Natural killer cell (primary cell): Measurements from ENCODE around the gene TEKTIP1. TPM values are rescaled to one million over a fixed set of nuclear protein-coding genes. Genes with fewer than 3 reads are reported as not detected.

Source experiments
- ATAC-seq, 3 donors: fragments of 150-1000 bp in 2 of 3; fragments of 200-7000 bp in 1 of 3; cut with Tn5 transposase; 1 replicate in 1 of 3; 2 replicates in 2 of 3; pipeline ENCODE4 v1.10.0; 2021; ENCODE audit warnings: mild to moderate bottlenecking in 2 of 3, moderate library complexity in 2 of 3
- DNase-seq, 2 donors: peaks; one replicate each; pipeline versions ENCODE4 v3.0.0 to v3.0.0-alpha.2; 2013 to 2021; ENCODE audit warnings: mixed read lengths in 1 of 2
- H3K27ac ChIP-seq: one replicate; pipeline ENCODE4 v1.5.1; 2013; ENCODE audit warnings: mild to moderate bottlenecking, low read length
- H3K27me3 ChIP-seq: one replicate; pipeline ENCODE4 v1.6.1; 2013; ENCODE audit warnings: low read length; ENCODE audit not compliant: control insufficient read depth, insufficient read depth
- H3K36me3 ChIP-seq: one replicate; pipeline ENCODE4 v1.6.1; 2013; ENCODE audit warnings: low read length; ENCODE audit not compliant: control insufficient read depth, insufficient read depth
- H3K4me1 ChIP-seq: one replicate; pipeline ENCODE4 v1.6.1; 2013; ENCODE audit warnings: low read length; ENCODE audit not compliant: control insufficient read depth, insufficient read depth
- H3K4me3 ChIP-seq: one replicate; pipeline ENCODE4 v1.5.1; 2013; ENCODE audit warnings: low read length
- H3K9me3 ChIP-seq: one replicate; pipeline ENCODE4 v1.6.1; 2013; ENCODE audit warnings: low read length; ENCODE audit not compliant: control insufficient read depth, insufficient read depth
- H3K27ac Mint-ChIP-seq, 2 donors: one replicate each; pipeline ENCODE4 v1.8.0; 2022; ENCODE audit warnings: mild to moderate bottlenecking in 2 of 2, mixed read lengths in 2 of 2, moderate library complexity in 1 of 2
- H3K27me3 Mint-ChIP-seq, 2 donors: one replicate each; pipeline ENCODE4 v1.8.0; 2022; ENCODE audit warnings: low read depth in 2 of 2, mixed read lengths in 2 of 2
- H3K36me3 Mint-ChIP-seq: one replicate; pipeline ENCODE4 v1.8.0; 2022; ENCODE audit warnings: mixed read lengths
- H3K4me1 Mint-ChIP-seq, 2 donors: one replicate each; pipeline ENCODE4 v1.8.0; 2022; ENCODE audit warnings: mixed read lengths in 2 of 2
- H3K4me3 Mint-ChIP-seq: one replicate; pipeline ENCODE4 v1.8.0; 2022; ENCODE audit warnings: mild to moderate bottlenecking, moderate library complexity, mixed read lengths
- H3K9me3 Mint-ChIP-seq, 2 donors: one replicate each; pipeline ENCODE4 v1.8.0; 2022; ENCODE audit warnings: mixed read lengths in 2 of 2
- whole genome bisulfite sequencing: methylation state at CpG from one replicate; pipeline ENCODE4 v1.1.7; 2013; ENCODE audit warnings: missing lambda C conversion rate; ENCODE audit not compliant: insufficient coverage; 5-methylcytosine and 5-hydroxymethylcytosine counted together
- intact Hi-C: fragments of 100-400 bp; cut with micrococcal nuclease; formaldehyde crosslinking; loops from one replicate; pipeline ENCODE4 v1.14.2; 2022
- total RNA-seq, 4 donors: library from RNA; stranded (reverse); fragments of 120-200 nt in 1 of 4; gene quantifications; one replicate each; pipeline versions ENCODE4 v1.2.3 to v1.2.4, GENCODE V29; 2013 to 2022
- TF ChIP-seq, protein P1 (sequence below): fragments of 200-600 bp; IDR thresholded peaks from one replicate; pipeline ENCODE4 v1.8.0; 2022; ENCODE audit warnings: antibody characterized with exemption

Gene TEKTIP1
- total RNA-seq, 3 donors from 2014 or later (not counting 1 experiment from before 2014, with no cell fraction given), result 5.9 to 11.6 (median 6.4) TPM

DNA sequence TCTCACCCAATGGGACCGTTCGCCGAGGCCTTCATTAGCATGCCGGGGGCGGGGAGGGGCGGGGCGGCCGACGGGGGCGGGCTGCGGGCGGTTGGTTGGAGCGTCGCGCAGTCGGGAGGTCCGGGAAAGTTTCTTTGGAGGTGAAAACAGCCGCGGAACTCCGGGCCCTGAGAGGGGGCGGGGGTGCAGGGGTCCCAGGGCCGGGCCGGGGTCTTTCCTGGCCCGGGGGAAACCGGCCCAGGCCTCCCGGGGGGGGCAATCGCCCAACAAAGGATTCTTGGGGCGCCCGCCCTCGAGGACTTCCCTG lies 33.8 kb downstream of the TEKTIP1 start, which contains the start of gene HMG20B:
Gene HMG20B (plus strand): TSS at position 90 of the 307 bp plus-strand sequence. CDS start 366 bp downstream, outside the sequence.
- H3K27ac Mint-ChIP-seq, result peak within 1 kb of the TSS; percentile 61 to 85
- intact Hi-C loops, result loop anchor here (1.0 to 2.0 kb wide), 3 partner anchors 15 to 66 kb away; partner anchors contain the start of genes CACTIN and FZR1
- under 1% methylated on average over 30 of the region's 30 CpGs for WGBS
- H3K9me3 Mint-ChIP-seq, result no peaks in the 10 kb centered on the region
- Histone ChIP-seq H3K27ac (peak within 1 kb of the TSS; percentile 67), H3K4me3 (peak within 1 kb of the TSS; percentile 84), H3K36me3 (no peaks in the 10 kb centered on the region), H3K27me3 (no peaks in the 10 kb centered on the region), H3K4me1 (peaks cover 26% of the 10 kb centered on the region), H3K9me3 (no peaks in the 10 kb centered on the region)
- ATAC-seq (peak in 2 of 3 donors; percentile 3 to 5), DNase-seq (no peak)
- H3K27me3 Mint-ChIP-seq, result no peaks in the 10 kb centered on the region
- peak within 1 kb of the TSS; percentile 88 for H3K4me3 Mint-ChIP-seq
- peaks cover 7 to 25% of the 10 kb centered on the region in 2 donors for H3K4me1 Mint-ChIP-seq
- no peaks in the 10 kb centered on the region for H3K36me3 Mint-ChIP-seq
- TF ChIP-seq, protein P1, sequence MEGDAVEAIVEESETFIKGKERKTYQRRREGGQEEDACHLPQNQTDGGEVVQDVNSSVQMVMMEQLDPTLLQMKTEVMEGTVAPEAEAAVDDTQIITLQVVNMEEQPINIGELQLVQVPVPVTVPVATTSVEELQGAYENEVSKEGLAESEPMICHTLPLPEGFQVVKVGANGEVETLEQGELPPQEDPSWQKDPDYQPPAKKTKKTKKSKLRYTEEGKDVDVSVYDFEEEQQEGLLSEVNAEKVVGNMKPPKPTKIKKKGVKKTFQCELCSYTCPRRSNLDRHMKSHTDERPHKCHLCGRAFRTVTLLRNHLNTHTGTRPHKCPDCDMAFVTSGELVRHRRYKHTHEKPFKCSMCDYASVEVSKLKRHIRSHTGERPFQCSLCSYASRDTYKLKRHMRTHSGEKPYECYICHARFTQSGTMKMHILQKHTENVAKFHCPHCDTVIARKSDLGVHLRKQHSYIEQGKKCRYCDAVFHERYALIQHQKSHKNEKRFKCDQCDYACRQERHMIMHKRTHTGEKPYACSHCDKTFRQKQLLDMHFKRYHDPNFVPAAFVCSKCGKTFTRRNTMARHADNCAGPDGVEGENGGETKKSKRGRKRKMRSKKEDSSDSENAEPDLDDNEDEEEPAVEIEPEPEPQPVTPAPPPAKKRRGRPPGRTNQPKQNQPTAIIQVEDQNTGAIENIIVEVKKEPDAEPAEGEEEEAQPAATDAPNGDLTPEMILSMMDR, result no peak

DNA sequence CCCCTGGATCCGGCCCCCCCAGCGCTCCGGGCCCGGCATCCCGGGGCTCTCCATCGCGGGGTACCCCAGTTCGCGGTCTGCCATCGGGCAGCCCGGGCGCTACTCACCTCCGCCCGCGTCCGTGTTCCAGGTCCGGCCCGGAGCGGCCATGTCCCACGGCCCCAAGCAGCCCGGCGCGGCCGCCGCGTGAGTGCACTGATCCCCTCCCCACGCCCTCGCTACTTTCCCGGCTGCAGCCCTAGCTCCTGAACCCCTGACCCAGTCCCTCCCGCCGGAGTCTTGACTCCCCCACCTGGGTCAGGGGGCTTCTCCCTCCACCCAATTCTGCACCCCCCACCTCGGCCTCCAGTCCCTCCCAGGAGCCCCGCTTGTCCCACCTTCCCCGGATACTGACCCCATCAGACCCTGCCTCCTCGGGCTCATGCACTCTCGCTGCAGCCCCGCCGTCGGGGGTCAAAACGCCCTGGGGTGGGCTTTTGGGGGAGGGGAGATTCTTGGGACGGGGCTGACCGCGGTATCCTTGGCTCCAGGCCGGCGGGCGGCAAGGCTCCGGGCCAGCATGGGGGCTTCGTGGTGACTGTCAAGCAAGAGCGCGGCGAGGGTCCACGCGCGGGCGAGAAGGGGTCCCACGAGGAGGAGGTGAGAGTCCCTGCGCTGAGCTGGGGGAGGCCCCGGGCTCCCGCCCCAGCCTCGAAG lies 34.3 kb downstream of the TEKTIP1 start:
- Histone ChIP-seq H3K4me1 (peaks cover 26% of the 10 kb centered on the region), H3K9me3 (no peaks in the 10 kb centered on the region), H3K27ac (peak overlapping the region; percentile 61), H3K36me3 (no peaks in the 10 kb centered on the region), H3K4me3 (peak overlapping the region; percentile 84), H3K27me3 (no peaks in the 10 kb centered on the region)
- Mint-ChIP-seq H3K36me3 (no peaks in the 10 kb centered on the region), H3K27me3 (no peaks in the 10 kb centered on the region), H3K27ac (peak overlapping the region in 1 of 2 donors; percentile 85), H3K4me3 (peak overlapping the region; percentile 87), H3K4me1 (peaks cover 7 to 25% of the 10 kb centered on the region in 2 donors), H3K9me3 (no peaks in the 10 kb centered on the region)
- DNase-seq (no peak), ATAC-seq (peak in 2 of 3 donors; percentile 1 to 6)
- TF ChIP-seq, protein P1, result no peak
- WGBS, result 1% methylated on average over 60 of the region's 60 CpGs
- intact Hi-C loops, result loop anchor here (2.0 kb wide), 2 partner anchors 53 to 67 kb away; partner anchors contain the start of genes CACTIN and FZR1

DNA sequence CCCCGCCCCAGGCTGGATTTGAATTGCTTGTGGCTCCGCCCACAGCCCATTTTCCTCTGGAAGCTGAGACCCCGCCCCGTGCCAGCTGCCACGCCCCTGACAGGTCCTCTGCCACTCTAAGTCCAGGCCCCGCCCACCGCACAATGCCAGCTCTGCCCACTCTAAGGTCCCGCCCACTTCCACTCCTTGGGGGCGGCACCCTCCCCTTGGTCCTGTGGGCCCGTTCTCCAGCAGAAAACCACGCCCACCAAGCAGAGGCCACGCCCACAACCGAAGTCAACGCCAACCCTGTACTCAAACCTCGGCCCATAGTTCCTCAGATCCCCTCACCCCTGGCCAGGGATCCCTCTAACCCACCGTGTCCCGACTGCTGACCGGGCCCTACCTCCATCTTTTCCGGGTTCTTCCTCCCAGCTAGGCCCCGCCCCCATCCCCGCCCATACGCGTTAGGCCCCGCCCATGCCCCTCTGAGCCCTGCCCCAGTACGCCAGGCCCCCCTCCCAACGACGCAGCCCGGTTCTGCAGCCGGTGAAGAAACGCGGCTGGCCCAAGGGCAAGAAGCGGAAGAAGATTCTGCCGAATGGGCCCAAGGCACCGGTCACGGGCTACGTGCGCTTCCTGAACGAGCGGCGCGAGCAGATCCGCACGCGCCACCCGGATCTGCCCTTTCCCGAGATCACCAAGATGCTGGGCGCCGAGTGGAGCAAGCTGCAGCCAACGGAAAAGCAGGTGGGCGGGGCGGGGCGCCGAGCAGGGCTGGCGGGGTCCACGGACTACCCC lies 35.1 kb downstream of the TEKTIP1 start:
- 69% methylated on average over 55 of the region's 55 CpGs for WGBS
- intact Hi-C loops, result loop anchor here (2.0 kb wide), 2 partner anchors 53 to 67 kb away; partner anchors contain the start of genes CACTIN and FZR1
- Histone ChIP-seq H3K9me3 (no peaks in the 10 kb centered on the region), H3K36me3 (no peaks in the 10 kb centered on the region), H3K4me1 (peaks cover 26% of the 10 kb centered on the region), H3K27ac (no peak overlapping the region), H3K27me3 (no peaks in the 10 kb centered on the region), H3K4me3 (peak overlapping the region; percentile 84)
- Mint-ChIP-seq H3K27me3 (no peaks in the 10 kb centered on the region), H3K9me3 (no peaks in the 10 kb centered on the region), H3K36me3 (no peaks in the 10 kb centered on the region), H3K27ac (peak overlapping the region in 1 of 2 donors; percentile 85), H3K4me3 (peak overlapping the region; percentile 87), H3K4me1 (peaks cover 7 to 25% of the 10 kb centered on the region in 2 donors)
- peak; percentile 24 to 43 (median 30) for ATAC-seq
- TF ChIP-seq, protein P1, result no peak
- DNase-seq, result peak; percentile 70 to 88
